Hematopoietic multipotent progenitor cell treated with erythropoietin and hydrocortisone succinate and interleukin-3 and kit ligand, for 15 days (in vitro differentiated cells): ENCODE results near the gene EHD3.

Experiments
- DNase-seq: peaks from one replicate; pipeline ENCODE4 v3.0.0-alpha.2; 2015; ENCODE audit warnings: low spot score

Gene EHD3

GRCh38 chr2:31236433-31237205, 2.7 kb downstream of the EHD3 start:
- no peak for DNase-seq

- no peak for DNase-seq
Observed at GRCh38 chr2:31237348-31238017, 3.5 kb downstream of the EHD3 start.

GRCh38 chr2:31238126-31238905, 4.4 kb downstream of the EHD3 start:
- DNase-seq: no peak

GRCh38 chr2:31238906-31239592, 5.1 kb downstream of the EHD3 start:
- no peak for DNase-seq

GRCh38 chr2:31239593-31240177, 5.7 kb downstream of the EHD3 start:
- no peak for DNase-seq

- no peak for DNase-seq
Observed at GRCh38 chr2:31240381-31241365, 6.7 kb downstream of the EHD3 start.

GRCh38 chr2:31241625-31242270, 7.8 kb downstream of the EHD3 start:
- no peak for DNase-seq

- DNase-seq: no peak
Observed at GRCh38 chr2:31243053-31243452, 9.1 kb downstream of the EHD3 start.

- no peak for DNase-seq
Observed at GRCh38 chr2:31244101-31244500, 10.1 kb downstream of the EHD3 start.

GRCh38 chr2:31246184-31246852, 12.4 kb downstream of the EHD3 start:
- DNase-seq: no peak

GRCh38 chr2:31247711-31248110, 13.8 kb downstream of the EHD3 start:
- no peak for DNase-seq

- no peak for DNase-seq
Observed at GRCh38 chr2:31248139-31248538, 14.2 kb downstream of the EHD3 start.

GRCh38 chr2:31249009-31249690, 15.2 kb downstream of the EHD3 start:
- DNase-seq: no peak

GRCh38 chr2:31251018-31251417, 17.1 kb downstream of the EHD3 start:
- no peak for DNase-seq

GRCh38 chr2:31251851-31252250, 17.9 kb downstream of the EHD3 start:
- DNase-seq: no peak

GRCh38 chr2:31253356-31254131, 19.6 kb downstream of the EHD3 start:
- DNase-seq: peak; percentile 22

GRCh38 chr2:31254237-31255203, 20.6 kb downstream of the EHD3 start:
- DNase-seq: no peak
